ENCODE results near the gene OPRM1. TPM values are rescaled to one million over a fixed set of nuclear protein-coding genes. Genes with fewer than 3 reads are reported as not detected.

The OPRM1 gene
- total RNA-seq, 1 experiment from 2014 or later = not detected

GRCh38 chr6:154161689-154162088, 122.6 kb downstream of the OPRM1 start:
- no peaks in the 10 kb centered on the region for H3K9me3 ChIP-seq (ENCODE audit: control insufficient read depth, low read depth, low read length)
- H3K56ac ChIP-seq (ENCODE audit: insufficient read length, low read depth, low read length) = no peak overlapping the region
- H3K27me3 ChIP-seq (ENCODE audit: insufficient read depth, low read length) = no peaks in the 10 kb centered on the region
- no peak overlapping the region for H3K27ac ChIP-seq (ENCODE audit: insufficient read length, low read depth, low read length)
- no peak overlapping the region for H4K5ac ChIP-seq (ENCODE audit: insufficient read length, low read depth, low read length)
- Mint-ChIP-seq H3K27ac (no peak overlapping the region), H3K4me3 (no peak overlapping the region), H3K36me3 (ENCODE audit: insufficient read depth in 1 of 3, low read depth in 3 of 3) (no peaks in the 10 kb centered on the region; a peak in 1 of 7 replicates), H3K4me1 (peaks cover 1% of the 10 kb centered on the region in 2 experiments), H3K9me3 (peaks cover 2 to 3% of the 10 kb centered on the region in 2 experiments; a peak in 3 of 5 replicates), H3K27me3 (ENCODE audit: low read depth) (no peaks in the 10 kb centered on the region)
- H2BK5ac ChIP-seq (ENCODE audit: insufficient read length, low read length) = no peak overlapping the region
- H3K9ac ChIP-seq (ENCODE audit: extremely low read depth, insufficient read length, low read length) = no peak overlapping the region
- H3K79me2 ChIP-seq (ENCODE audit: insufficient read depth, low read length) = no peaks in the 10 kb centered on the region
- H3K18ac ChIP-seq (ENCODE audit: insufficient read length, low read depth, low read length) = no peak overlapping the region
- WGBS (ENCODE audit: extremely low coverage, insufficient read length, low lambda C conversion rate) = no CpG with 5 or more reads among the region's 3 CpGs
- no peak overlapping the region for H3K4me2 ChIP-seq (ENCODE audit: insufficient read depth, insufficient read length, low read length)
- H3K14ac ChIP-seq (ENCODE audit: insufficient read depth, low read length) = no peak overlapping the region
- H3K79me1 ChIP-seq (ENCODE audit: insufficient read depth, low read depth, low read length, poor library complexity, severe bottlenecking) = no peaks in the 10 kb centered on the region
- H2BK12ac ChIP-seq (ENCODE audit: insufficient read length, low read depth, low read length) = no peak overlapping the region
- no peak overlapping the region for H3K23ac ChIP-seq (ENCODE audit: insufficient read length, low read depth, low read length)
- H2AK5ac ChIP-seq (ENCODE audit: insufficient read length, low read length) = no peak overlapping the region
- H4K8ac ChIP-seq (replicated peaks; ENCODE audit: insufficient read length, low read depth, low read length) = no peak overlapping the region
- TF ChIP-seq CTCF (conservative IDR thresholded peaks at IDR 0.05) = no peak
- no peak overlapping the region for H3K4ac ChIP-seq (ENCODE audit: low read depth, low read length)
- no peak for DNase-seq
- no peak overlapping the region for H2BK20ac ChIP-seq (ENCODE audit: low read depth, low read length, poor library complexity, severe bottlenecking)
- H3T11ph ChIP-seq (ENCODE audit: low read length) = no peak overlapping the region
- no peaks in the 10 kb centered on the region for H3K4me1 ChIP-seq (ENCODE audit: insufficient read depth, low read length)
- no peaks in the 10 kb centered on the region for H4K20me1 ChIP-seq (ENCODE audit: control insufficient read depth, insufficient read depth, insufficient read length)
- H2BK15ac ChIP-seq (ENCODE audit: low read depth, low read length) = no peak overlapping the region
- H2AFZ ChIP-seq (ENCODE audit: low read length) = no peak overlapping the region
- no peaks in the 10 kb centered on the region for H3K23me2 ChIP-seq (ENCODE audit: insufficient read length, low read depth, low read length, poor library complexity, severe bottlenecking)
- H4K91ac ChIP-seq (ENCODE audit: insufficient read length, low read depth, low read length) = no peak overlapping the region
- H2BK120ac ChIP-seq (ENCODE audit: low read depth, low read length, poor library complexity, severe bottlenecking) = no peak overlapping the region

Data from H9 (cell line).